Measurements from ENCODE around the gene ARL15.

ARL15 gene

GRCh38 chr5:54176066-54176830 lies 134.1 kb downstream of the ARL15 start:
- Histone ChIP-seq H3K27me3 (no peaks in the 10 kb centered on the region), H3K4me1 (peaks cover 13% of the 10 kb centered on the region; the same call in 1 of the 2 replicates), H3K4me3 (no peak overlapping the region), H3K36me3 (0 out of 2 replicates have a peak, but pooled peaks cover 8% of the 10 kb centered on the region), H3K4me2 (no peak overlapping the region), H4K20me1 (peaks cover 22% of the 10 kb centered on the region), H3K9ac (no peak overlapping the region), H3K9me3 (no peaks in the 10 kb centered on the region), H3K27ac (no peak overlapping the region)
- TF ChIP-seq Cebpa-rat (IDR thresholded peaks at IDR 0.05), result no peak

DNA sequence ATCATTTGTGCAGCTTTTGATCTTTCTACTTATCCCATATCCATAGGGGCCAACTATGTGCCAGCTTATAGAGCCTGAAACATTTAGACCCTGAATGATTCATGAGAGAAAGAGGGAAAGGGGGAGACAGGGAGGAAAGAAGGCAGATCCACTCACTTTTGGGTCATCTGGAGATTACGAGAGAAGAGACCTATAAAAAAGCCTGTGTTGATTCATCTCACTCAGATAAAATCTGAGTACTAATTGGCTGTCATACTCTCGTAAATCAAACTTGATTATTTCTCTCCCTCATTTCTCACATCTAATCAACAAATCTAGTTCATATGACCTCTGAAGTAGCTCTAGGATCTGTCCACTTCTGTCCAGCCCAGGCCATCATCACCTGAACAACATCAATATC lies 137.1 kb downstream of the ARL15 start:
- peaks cover 13% of the 10 kb centered on the region; the same call in 1 of the 2 replicates for H3K4me1 ChIP-seq
- no peak overlapping the region for H3K4me3 ChIP-seq
- H3K36me3 ChIP-seq, result peaks cover 19% of the 10 kb centered on the region
- H3K27me3 ChIP-seq, result no peaks in the 10 kb centered on the region
- H3K27ac ChIP-seq, result no peak overlapping the region
- TF ChIP-seq Cebpa-rat (IDR thresholded peaks at IDR 0.05), result no peak
- peaks cover 20% of the 10 kb centered on the region for H4K20me1 ChIP-seq
- no peaks in the 10 kb centered on the region for H3K9me3 ChIP-seq
- no peak overlapping the region for H3K9ac ChIP-seq
- H3K4me2 ChIP-seq, result no peak overlapping the region

GRCh38 chr5:54171645-54172384 lies 138.6 kb downstream of the ARL15 start:
- peaks cover 27% of the 10 kb centered on the region for H3K36me3 ChIP-seq
- peaks cover 16% of the 10 kb centered on the region; the same call in 1 of the 2 replicates for H4K20me1 ChIP-seq
- peaks cover 13% of the 10 kb centered on the region; the same call in 1 of the 2 replicates for H3K4me1 ChIP-seq
- no peaks in the 10 kb centered on the region for H3K27me3 ChIP-seq
- no peak for TF ChIP-seq Cebpa-rat (IDR thresholded peaks at IDR 0.05)
- no peak overlapping the region for H3K27ac ChIP-seq
- H3K9ac ChIP-seq, result no peak overlapping the region
- H3K4me3 ChIP-seq, result no peak overlapping the region
- H3K4me2 ChIP-seq, result peak overlapping the region; percentile 6; the same call in 1 of the 2 replicates
- no peaks in the 10 kb centered on the region for H3K9me3 ChIP-seq

DNA sequence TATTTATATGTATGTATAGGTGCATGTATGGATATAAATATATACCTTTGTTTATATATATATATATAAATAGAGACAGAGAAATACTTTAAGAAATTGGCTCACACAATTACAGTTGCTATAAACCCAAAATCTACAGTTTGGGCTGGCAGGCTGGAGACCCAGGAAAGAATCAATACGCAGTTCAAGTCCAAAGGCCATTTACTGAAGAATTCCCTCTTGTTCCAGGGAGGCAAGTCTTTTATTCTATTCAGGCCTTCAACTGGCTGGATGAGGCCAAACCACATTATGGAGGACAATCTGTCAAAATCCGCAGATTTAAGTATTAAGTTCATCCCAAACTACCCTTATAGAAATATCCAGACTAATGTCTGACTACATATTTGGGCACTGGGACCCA lies 144.7 kb downstream of the ARL15 start:
- no peak overlapping the region for H3K27ac ChIP-seq
- no peak overlapping the region for H3K4me3 ChIP-seq
- no peaks in the 10 kb centered on the region for H3K27me3 ChIP-seq
- no peaks in the 10 kb centered on the region for H3K4me1 ChIP-seq
- H3K36me3 ChIP-seq, result peaks cover 31% of the 10 kb centered on the region
- H3K4me2 ChIP-seq, result no peak overlapping the region
- H4K20me1 ChIP-seq, result no peaks in the 10 kb centered on the region
- no peak overlapping the region for H3K9ac ChIP-seq
- no peak for TF ChIP-seq Cebpa-rat (IDR thresholded peaks at IDR 0.05)
- no peaks in the 10 kb centered on the region for H3K9me3 ChIP-seq

- Histone ChIP-seq H3K4me3 (no peak overlapping the region), H3K9ac (no peak overlapping the region), H3K36me3 (peaks cover 15% of the 10 kb centered on the region), H3K4me2 (no peak overlapping the region), H3K4me1 (no peaks in the 10 kb centered on the region), H3K9me3 (no peaks in the 10 kb centered on the region), H3K27ac (no peak overlapping the region), H3K27me3 (no peaks in the 10 kb centered on the region), H4K20me1 (no peaks in the 10 kb centered on the region)
- TF ChIP-seq Cebpa-rat (IDR thresholded peaks at IDR 0.05), result no peak
Measured at GRCh38 chr5:54162184-54162583, 148.2 kb downstream of the ARL15 start.

- H3K4me1 ChIP-seq, result no peaks in the 10 kb centered on the region
- no peak overlapping the region for H3K27ac ChIP-seq
- H3K4me2 ChIP-seq, result no peak overlapping the region
- no peaks in the 10 kb centered on the region for H4K20me1 ChIP-seq
- H3K27me3 ChIP-seq, result no peaks in the 10 kb centered on the region
- H3K9me3 ChIP-seq, result no peaks in the 10 kb centered on the region
- TF ChIP-seq Cebpa-rat (IDR thresholded peaks at IDR 0.05), result no peak
- no peak overlapping the region for H3K4me3 ChIP-seq
- 0 out of 2 replicates have a peak, but pooled peaks cover 5% of the 10 kb centered on the region for H3K36me3 ChIP-seq
- H3K9ac ChIP-seq, result no peak overlapping the region
Measured at GRCh38 chr5:54160329-54160728, 150.0 kb downstream of the ARL15 start.

DNA sequence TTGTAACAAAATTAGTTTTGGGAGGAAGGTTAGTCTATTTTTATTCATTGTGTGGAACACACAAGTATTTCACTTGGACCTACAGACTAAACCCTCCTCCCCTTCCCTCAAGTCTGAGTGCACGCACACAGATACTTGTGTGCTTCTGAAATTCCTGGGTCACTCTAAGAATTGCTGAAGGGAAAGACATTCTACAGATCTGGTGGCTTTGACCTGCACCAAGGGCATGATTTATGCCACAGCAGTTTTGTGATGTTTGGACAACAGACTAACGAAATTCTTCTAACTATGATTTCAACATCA lies 150.5 kb downstream of the ARL15 start:
- Histone ChIP-seq H3K27me3 (no peaks in the 10 kb centered on the region), H4K20me1 (no peaks in the 10 kb centered on the region), H3K9me3 (no peaks in the 10 kb centered on the region), H3K4me2 (no peak overlapping the region), H3K4me3 (no peak overlapping the region), H3K4me1 (no peaks in the 10 kb centered on the region), H3K36me3 (0 out of 2 replicates have a peak, but pooled peaks cover 5% of the 10 kb centered on the region), H3K27ac (no peak overlapping the region), H3K9ac (no peak overlapping the region)
- TF ChIP-seq Cebpa-rat (IDR thresholded peaks at IDR 0.05), result no peak

DNA sequence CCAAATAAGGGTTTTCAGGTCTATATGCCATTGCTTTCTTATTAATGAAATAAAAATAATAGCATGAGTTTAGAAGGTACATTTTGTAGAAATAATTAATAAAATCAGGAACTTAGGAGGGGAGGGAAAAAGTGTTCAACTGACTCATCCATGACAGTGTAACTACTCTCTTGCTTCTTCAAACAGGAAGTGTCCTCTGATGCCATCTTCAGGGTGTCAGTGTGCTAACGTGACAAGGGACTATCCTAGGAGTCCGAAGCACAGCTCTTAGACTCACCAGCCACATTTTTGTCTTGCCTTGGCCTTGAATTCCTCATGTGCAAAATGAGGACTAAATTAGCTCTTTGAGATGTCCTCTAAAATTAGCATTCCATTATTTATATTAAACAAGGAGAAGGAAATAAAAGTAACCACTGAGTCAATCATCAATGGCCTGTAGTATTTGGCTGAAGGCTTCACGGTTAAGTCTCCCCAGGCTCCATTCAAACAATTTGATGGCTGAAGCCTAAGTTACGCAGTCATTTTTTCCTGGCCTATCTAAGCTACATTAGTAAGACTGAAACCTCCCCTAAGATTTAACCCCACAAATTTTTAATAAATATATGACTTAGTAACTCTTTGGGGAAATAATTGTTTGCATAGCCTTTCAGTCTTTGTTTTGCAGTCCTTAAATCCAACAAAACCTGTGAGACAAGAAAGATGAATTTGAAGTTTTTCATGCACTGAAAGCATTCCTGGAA lies 151.1 kb downstream of the ARL15 start:
- H4K20me1 ChIP-seq, result no peaks in the 10 kb centered on the region
- no peak overlapping the region for H3K4me3 ChIP-seq
- H3K4me1 ChIP-seq, result no peaks in the 10 kb centered on the region
- no peaks in the 10 kb centered on the region for H3K27me3 ChIP-seq
- H3K27ac ChIP-seq, result no peak overlapping the region
- H3K36me3 ChIP-seq, result 0 out of 2 replicates have a peak, but pooled peaks cover 5% of the 10 kb centered on the region
- no peak for TF ChIP-seq Cebpa-rat (IDR thresholded peaks at IDR 0.05)
- no peak overlapping the region for H3K4me2 ChIP-seq
- H3K9ac ChIP-seq, result no peak overlapping the region
- no peaks in the 10 kb centered on the region for H3K9me3 ChIP-seq

- H3K4me2 ChIP-seq, result no peak overlapping the region
- no peaks in the 10 kb centered on the region for H3K27me3 ChIP-seq
- no peak for TF ChIP-seq Cebpa-rat (IDR thresholded peaks at IDR 0.05)
Measured at GRCh38 chr5:54156577-54156976, 153.8 kb downstream of the ARL15 start.

More at GRCh38 chr5:54156577-54156976, 153.8 kb downstream of the ARL15 start:
- Histone ChIP-seq H3K27ac (no peak overlapping the region), H3K9ac (no peak overlapping the region), H3K4me1 (no peaks in the 10 kb centered on the region), H3K4me3 (no peak overlapping the region), H3K9me3 (no peaks in the 10 kb centered on the region), H3K36me3 (peaks cover 5% of the 10 kb centered on the region; the same call in 1 of the 2 replicates), H4K20me1 (no peaks in the 10 kb centered on the region)

All from BLaER1 (cell line).